GM12878 (cell line): ENCODE data around the gene TP53I3. TPM values are rescaled to one million over a fixed set of nuclear protein-coding genes. Genes with fewer than 3 reads are reported as not detected.

Experiments
- CHD4 ChIP-seq: fragments of 200-600 bp; sonication (generic); IDR thresholded peaks from 2 replicates; pipeline ENCODE4 v1.6.1; 2016; ENCODE audit warnings: mild to moderate bottlenecking
- FOS ChIP-seq: IDR thresholded peaks from 3 replicates; pipeline ENCODE4 v1.6.1; 2011; ENCODE audit warnings: borderline replicate concordance; ENCODE audit not compliant: insufficient read length; ENCODE audit errors: extremely low read depth
- FOXK2 ChIP-seq: fragments of 450-650 bp; IDR thresholded peaks from 2 replicates; pipeline ENCODE4 v1.6.1; 2017; ENCODE audit warnings: mild to moderate bottlenecking, moderate library complexity
- IKZF2 ChIP-seq, 2 experiments: fragments of 450-650 bp; IDR thresholded peaks; 2 replicates each; pipeline ENCODE4 v1.6.1; 2017; ENCODE audit warnings: mild to moderate bottlenecking in 2 of 2, moderate library complexity in 2 of 2
- KLF5 ChIP-seq: fragments of 450-650 bp; IDR thresholded peaks from 2 replicates; pipeline ENCODE4 v1.6.1; 2014; ENCODE audit warnings: mild to moderate bottlenecking; ENCODE audit not compliant: partially characterized antibody
- NBN ChIP-seq: fragments of 450-650 bp; IDR thresholded peaks from 2 replicates; pipeline ENCODE4 v1.6.1; 2016
- NFXL1 ChIP-seq: fragments of 450-650 bp; IDR thresholded peaks from 2 replicates; pipeline ENCODE4 v1.6.1; 2017; ENCODE audit warnings: antibody characterized with exemption, mild to moderate bottlenecking, borderline replicate concordance
- PAX5 ChIP-seq: IDR thresholded peaks from 2 replicates; pipeline ENCODE4 v1.6.1; 2011; ENCODE audit warnings: low read depth, low read length, borderline replicate concordance
- POLR2A ChIP-seq: IDR thresholded peaks from 2 replicates; pipeline ENCODE4 v1.6.1; 2011; ENCODE audit warnings: low read depth, mild to moderate bottlenecking, low read length
- POU2F2 ChIP-seq: IDR thresholded peaks from 3 replicates; pipeline ENCODE4 v1.6.1; 2011; ENCODE audit warnings: low read depth, mild to moderate bottlenecking, low read length, borderline replicate concordance
- SPI1 ChIP-seq: IDR thresholded peaks from 2 replicates; pipeline ENCODE4 v1.6.1; 2011; ENCODE audit warnings: low read depth, mild to moderate bottlenecking, low read length, moderate library complexity, borderline replicate concordance; ENCODE audit not compliant: insufficient read depth
- SREBF2 ChIP-seq: IDR thresholded peaks from 2 replicates; pipeline ENCODE4 v1.6.1; 2012; ENCODE audit warnings: mild to moderate bottlenecking, low read length
- STAT3 ChIP-seq: IDR thresholded peaks from 2 replicates; pipeline ENCODE4 v1.6.1; 2011; ENCODE audit warnings: low read depth, low read length, improper control_type of control experiment
- TAF1 ChIP-seq: IDR thresholded peaks from 2 replicates; pipeline ENCODE4 v1.6.1; 2011; ENCODE audit warnings: mild to moderate bottlenecking, low read depth, low read length, borderline replicate concordance
- TBL1XR1 ChIP-seq: IDR thresholded peaks from 2 replicates; pipeline ENCODE4 v1.6.1; 2012; ENCODE audit warnings: low read depth, low read length, improper control_type of control experiment
- TCF12 ChIP-seq: IDR thresholded peaks from 2 replicates; pipeline ENCODE4 v1.6.1; 2011; ENCODE audit warnings: low read depth, mild to moderate bottlenecking, low read length
- TCF3 ChIP-seq: IDR thresholded peaks from 2 replicates; pipeline ENCODE4 v1.6.1; 2012; ENCODE audit warnings: low read depth, mild to moderate bottlenecking, low read length, borderline replicate concordance; ENCODE audit not compliant: insufficient read depth
- ZNF207 ChIP-seq: fragments of 450-650 bp; IDR thresholded peaks from 2 replicates; pipeline ENCODE4 v1.6.1; 2014; ENCODE audit warnings: antibody characterized with exemption, mild to moderate bottlenecking, borderline replicate concordance
- ZNF24 ChIP-seq: fragments of 450-650 bp; IDR thresholded peaks from 2 replicates; pipeline ENCODE4 v1.6.1; 2017; ENCODE audit warnings: antibody characterized with exemption, mild to moderate bottlenecking
- polyA plus RNA-seq, 11 experiments: library from polyadenylated mRNA; depleted of rRNA in 4 of 11; unstranded in 6 of 11; stranded (reverse) in 5 of 11; fragments of >200 nt; fragmentation: Nextera tagmentation in 4 of 11; fragmentation: Illumina TruSeq in 1 of 11; extraction: Ambion mirVana in 4 of 11; extraction: Trizol in 1 of 11; gene quantifications; 1 replicate in 1 of 11; 2 replicates in 10 of 11; pipeline versions ENCODE4 v1.2.1 to v1.2.3, GENCODE V29; 2011 to 2016; ENCODE audit warnings: inconsistent platforms in 2 of 11, missing spikeins in 2 of 11, low read depth in 1 of 11
- total RNA-seq, 4 experiments: library from RNA; depleted of rRNA in 3 of 4; stranded (reverse); fragments of >200 nt in 3 of 4; fragmentation: Illumina TruSeq in 1 of 4; extraction: Trizol in 1 of 4; gene quantifications; 2 replicates each; pipeline versions ENCODE4 v1.2.1 to v1.2.3, GENCODE V29; 2013 to 2021
- TF ChIP-seq, protein P1 (sequence below): fragments of 450-650 bp; IDR thresholded peaks from 2 replicates; pipeline ENCODE4 v1.6.1; 2018; ENCODE audit warnings: mild to moderate bottlenecking, low read depth, moderate library complexity; ENCODE audit not compliant: partially characterized antibody
- TF ChIP-seq, protein P2 (sequence below): IDR thresholded peaks from 2 replicates; pipeline ENCODE4 v1.6.1; 2012; ENCODE audit warnings: low read depth, low read length, improper control_type of control experiment
- TF ChIP-seq, protein P3 (sequence below): fragments of 450-650 bp; IDR thresholded peaks from 2 replicates; pipeline ENCODE4 v1.6.1; 2016; ENCODE audit warnings: mild to moderate bottlenecking

Gene TP53I3
- total and polyA plus RNA-seq, 10 of the 15 experiments (the other 5 are each of a cell fraction or from before 2014, with no cell fraction given) = 1.4 to 57.4 (median 11.6) TPM

DNA sequence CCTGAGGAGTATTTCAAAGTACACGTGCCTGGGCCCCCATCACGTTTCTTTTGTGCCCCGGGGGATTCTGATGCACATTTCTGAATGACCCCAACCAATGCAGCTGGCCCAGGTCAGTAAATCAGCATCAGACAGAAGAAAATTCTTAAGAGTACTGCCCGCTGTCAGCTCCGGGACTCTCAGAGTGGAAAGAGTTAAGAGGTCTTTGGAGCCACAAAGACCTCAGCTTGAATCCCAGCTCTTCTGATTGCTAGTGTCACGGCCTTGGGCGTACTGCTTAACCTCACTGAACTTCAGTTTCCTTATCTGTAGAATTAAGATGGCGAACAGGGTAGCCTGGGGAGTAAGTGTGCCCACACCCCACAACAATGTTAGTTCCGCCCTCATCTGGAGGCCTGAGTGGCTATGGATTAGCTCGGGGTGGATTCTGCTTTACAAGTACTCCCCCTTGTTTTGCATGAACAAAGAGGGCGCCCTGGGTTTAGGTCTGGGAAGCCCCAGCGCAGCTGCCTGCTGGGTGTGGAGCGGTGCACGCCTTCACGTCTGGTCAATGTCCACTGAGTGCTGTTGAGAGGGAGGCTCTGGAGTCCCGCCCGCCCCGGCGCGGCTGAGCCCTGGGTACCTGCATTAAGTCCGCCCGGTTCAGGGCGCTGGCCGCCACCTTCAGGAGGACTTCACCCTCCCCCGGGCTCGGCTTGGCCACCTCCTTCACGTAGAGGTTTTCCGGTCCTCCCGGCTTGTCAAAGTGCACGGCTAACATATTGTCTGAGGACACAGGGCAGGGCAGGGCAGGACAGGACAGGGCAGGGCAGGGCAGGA, 858 bp downstream of the TP53I3 start (continued):
- TF ChIP-seq NBN (peak; percentile 58; the same call in 1 of the 2 replicates), FOXK2 (peak; percentile 39; the same call in 1 of the 2 replicates), IKZF2 (IDR thresholded peaks at IDR 0.05) (no peak), PAX5 (0 out of 2 replicates have a peak, but pooled peaks have one; percentile 9), STAT3 (no peak), TCF12 (peak; percentile 57), SREBF2 (no peak), SPI1 (peak; percentile 40; the same call in 1 of the 2 replicates), POU2F2 (peak; percentile 61; the same call in 2 of the 3 replicates), ZNF207 (0 out of 2 replicates have a peak, but pooled peaks have one; percentile 59), TBL1XR1 (no peak), ZNF24 (no peak), TCF3 (peak; percentile 60; the same call in 1 of the 2 replicates), NFXL1 (no peak), CHD4 (no peak), POLR2A (peak; percentile 91), TAF1 (peak; percentile 62; the same call in 1 of the 2 replicates), KLF5 (no peak), FOS (no peak)
- TF ChIP-seq, protein P1, sequence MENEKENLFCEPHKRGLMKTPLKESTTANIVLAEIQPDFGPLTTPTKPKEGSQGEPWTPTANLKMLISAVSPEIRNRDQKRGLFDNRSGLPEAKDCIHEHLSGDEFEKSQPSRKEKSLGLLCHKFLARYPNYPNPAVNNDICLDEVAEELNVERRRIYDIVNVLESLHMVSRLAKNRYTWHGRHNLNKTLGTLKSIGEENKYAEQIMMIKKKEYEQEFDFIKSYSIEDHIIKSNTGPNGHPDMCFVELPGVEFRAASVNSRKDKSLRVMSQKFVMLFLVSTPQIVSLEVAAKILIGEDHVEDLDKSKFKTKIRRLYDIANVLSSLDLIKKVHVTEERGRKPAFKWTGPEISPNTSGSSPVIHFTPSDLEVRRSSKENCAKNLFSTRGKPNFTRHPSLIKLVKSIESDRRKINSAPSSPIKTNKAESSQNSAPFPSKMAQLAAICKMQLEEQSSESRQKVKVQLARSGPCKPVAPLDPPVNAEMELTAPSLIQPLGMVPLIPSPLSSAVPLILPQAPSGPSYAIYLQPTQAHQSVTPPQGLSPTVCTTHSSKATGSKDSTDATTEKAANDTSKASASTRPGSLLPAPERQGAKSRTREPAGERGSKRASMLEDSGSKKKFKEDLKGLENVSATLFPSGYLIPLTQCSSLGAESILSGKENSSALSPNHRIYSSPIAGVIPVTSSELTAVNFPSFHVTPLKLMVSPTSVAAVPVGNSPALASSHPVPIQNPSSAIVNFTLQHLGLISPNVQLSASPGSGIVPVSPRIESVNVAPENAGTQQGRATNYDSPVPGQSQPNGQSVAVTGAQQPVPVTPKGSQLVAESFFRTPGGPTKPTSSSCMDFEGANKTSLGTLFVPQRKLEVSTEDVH = no peak
- TF ChIP-seq, protein P2, sequence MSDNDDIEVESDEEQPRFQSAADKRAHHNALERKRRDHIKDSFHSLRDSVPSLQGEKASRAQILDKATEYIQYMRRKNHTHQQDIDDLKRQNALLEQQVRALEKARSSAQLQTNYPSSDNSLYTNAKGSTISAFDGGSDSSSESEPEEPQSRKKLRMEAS = peak; percentile 58
- TF ChIP-seq, protein P3, sequence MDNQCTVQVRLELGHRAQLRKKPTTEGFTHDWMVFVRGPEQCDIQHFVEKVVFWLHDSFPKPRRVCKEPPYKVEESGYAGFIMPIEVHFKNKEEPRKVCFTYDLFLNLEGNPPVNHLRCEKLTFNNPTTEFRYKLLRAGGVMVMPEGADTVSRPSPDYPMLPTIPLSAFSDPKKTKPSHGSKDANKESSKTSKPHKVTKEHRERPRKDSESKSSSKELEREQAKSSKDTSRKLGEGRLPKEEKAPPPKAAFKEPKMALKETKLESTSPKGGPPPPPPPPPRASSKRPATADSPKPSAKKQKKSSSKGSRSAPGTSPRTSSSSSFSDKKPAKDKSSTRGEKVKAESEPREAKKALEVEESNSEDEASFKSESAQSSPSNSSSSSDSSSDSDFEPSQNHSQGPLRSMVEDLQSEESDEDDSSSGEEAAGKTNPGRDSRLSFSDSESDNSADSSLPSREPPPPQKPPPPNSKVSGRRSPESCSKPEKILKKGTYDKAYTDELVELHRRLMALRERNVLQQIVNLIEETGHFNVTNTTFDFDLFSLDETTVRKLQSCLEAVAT = peak; percentile 83
